MCF 10A (cell line): ENCODE measurements around the gene GRM1. TPM values are rescaled to one million over a fixed set of nuclear protein-coding genes. Genes with fewer than 3 reads are reported as not detected.

Source experiments
- BruUV-seq: library from RNA; stranded (reverse); fragments of 400-500 nt; replicated peaks from 2 replicates; lab custom pipeline; 2021; lab: Mats Ljungman, UMichigan
- CTCF ChIA-PET: fragments of 300-600 bp; sonication (Branson Sonifier 250); formaldehyde crosslinking; extraction: SDS; loops from one replicate; lab custom pipeline; 2021; ENCODE audit warnings: antibody characterized with exemption, inconsistent platforms; lab: Yijun Ruan, JAX
- POLR2A ChIA-PET: fragments of 300-600, 350-650 bp; sonication (Branson Sonifier 250); formaldehyde crosslinking; extraction: SDS; loops from one replicate; lab custom pipeline; 2020; ENCODE audit warnings: antibody characterized with exemption, inconsistent platforms; lab: Yijun Ruan, JAX
- DNase-seq: peaks from one replicate; pipeline ENCODE4 v3.0.0-alpha.2; 2018; ENCODE audit not compliant: unreplicated experiment
- H3K27ac Mint-ChIP-seq: one replicate; pipeline ENCODE4 v1.8.0; 2022; ENCODE audit warnings: mild to moderate bottlenecking, low read depth, mixed read lengths; ENCODE audit not compliant: unreplicated experiment
- H3K27me3 Mint-ChIP-seq: one replicate; pipeline ENCODE4 v1.8.0; 2022; ENCODE audit warnings: mixed read lengths; ENCODE audit not compliant: insufficient read depth, unreplicated experiment
- H3K36me3 Mint-ChIP-seq: one replicate; pipeline ENCODE4 v1.8.0; 2022; ENCODE audit warnings: mild to moderate bottlenecking, moderate library complexity, mixed read lengths; ENCODE audit not compliant: insufficient read depth, unreplicated experiment
- H3K4me1 Mint-ChIP-seq: one replicate; pipeline ENCODE4 v1.8.0; 2022; ENCODE audit warnings: mixed read lengths; ENCODE audit not compliant: insufficient read depth, unreplicated experiment
- H3K4me3 Mint-ChIP-seq: one replicate; pipeline ENCODE4 v1.8.0; 2022; ENCODE audit warnings: mild to moderate bottlenecking, moderate library complexity, mixed read lengths; ENCODE audit not compliant: unreplicated experiment
- H3K9me3 Mint-ChIP-seq: one replicate; pipeline ENCODE4 v1.8.0; 2022; ENCODE audit warnings: mixed read lengths; ENCODE audit not compliant: unreplicated experiment
- CTCF ChIP-seq: fragments of 200-600 bp; IDR thresholded peaks from one replicate; pipeline ENCODE4 v1.8.0; 2022; ENCODE audit warnings: antibody characterized with exemption, mild to moderate bottlenecking; ENCODE audit not compliant: unreplicated experiment
- intact Hi-C: fragments of 100-400 bp; cut with micrococcal nuclease; formaldehyde crosslinking; loops from 2 replicates; pipeline ENCODE4 v1.14.1; 2022
- total RNA-seq: library from RNA; stranded (reverse); gene quantifications from 2 replicates; pipeline ENCODE4 v1.2.3, GENCODE V29; 2022

GRM1 gene
- total RNA-seq, 1 experiment from 2014 or later, result not detected

DNA sequence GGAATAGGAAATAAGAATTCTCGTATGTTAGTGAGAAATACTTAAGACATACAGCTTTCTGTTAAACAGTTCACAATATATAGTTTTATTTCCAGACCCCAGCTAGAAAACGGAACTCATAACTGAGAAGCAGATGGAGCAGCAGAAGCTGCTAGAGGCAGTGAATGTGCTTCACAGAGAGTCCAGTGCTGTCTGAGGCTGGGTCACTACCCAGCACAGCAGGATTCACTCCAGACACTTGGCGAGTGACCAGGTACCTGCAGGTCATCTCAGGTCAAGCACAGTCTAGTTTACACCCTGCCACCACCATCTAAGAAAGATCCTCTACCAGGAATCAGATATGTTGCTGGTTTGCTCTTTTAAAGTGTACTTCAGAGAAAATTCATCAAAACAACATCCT, 271.7 kb downstream of the GRM1 start:
- no peak overlapping the region for H3K27ac Mint-ChIP-seq
- no peak for DNase-seq
- no peaks in the 10 kb centered on the region for H3K4me1 Mint-ChIP-seq
- H3K9me3 Mint-ChIP-seq, result no peaks in the 10 kb centered on the region
- POLR2A ChIA-PET, result no interaction called here
- BruUV-seq, result no TSS peak
- intact Hi-C loops, result no loop called here
- no peaks in the 10 kb centered on the region for H3K27me3 Mint-ChIP-seq
- no peak for TF ChIP-seq CTCF
- H3K36me3 Mint-ChIP-seq, result no peaks in the 10 kb centered on the region
- H3K4me3 Mint-ChIP-seq, result no peak overlapping the region
- CTCF ChIA-PET, result interaction anchor here (0.6 kb wide), 1 partner anchor 357 kb away, joined by 6 read pairs; no protein-coding TSS in a partner anchor

- CTCF ChIA-PET, result no interaction called here
- Mint-ChIP-seq H3K36me3 (no peaks in the 10 kb centered on the region), H3K4me3 (no peak overlapping the region), H3K9me3 (no peaks in the 10 kb centered on the region), H3K27ac (no peak overlapping the region), H3K4me1 (no peaks in the 10 kb centered on the region), H3K27me3 (no peaks in the 10 kb centered on the region)
- DNase-seq, result peak; percentile 18
- intact Hi-C loops, result no loop called here
- BruUV-seq, result no TSS peak
- no peak for TF ChIP-seq CTCF
- POLR2A ChIA-PET, result interaction anchor here (0.6 kb wide), 1 partner anchor 20 kb away, joined by 4 read pairs; no protein-coding TSS in a partner anchor
Observed at GRCh38 chr6:146301764-146302163, 272.9 kb downstream of the GRM1 start.

DNA sequence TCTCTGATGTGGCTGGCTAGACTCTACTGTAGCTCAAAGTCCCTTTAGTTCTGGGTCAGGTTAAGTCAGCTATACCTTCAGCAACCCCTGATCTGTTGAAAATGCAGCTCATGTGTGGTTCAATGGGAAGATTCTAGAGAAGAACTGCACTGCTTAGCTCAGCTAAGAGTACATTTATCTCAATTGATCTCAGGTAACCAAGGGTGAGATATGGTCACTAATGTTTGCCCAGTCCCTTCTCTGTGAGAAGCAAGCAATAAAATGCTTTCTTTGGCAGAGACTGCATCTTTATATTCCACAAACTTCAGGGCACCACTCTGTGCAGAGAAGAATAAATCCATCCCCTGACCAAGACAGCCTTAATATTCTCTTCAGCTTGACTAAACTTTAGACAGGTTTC, 274.1 kb downstream of the GRM1 start:
- H3K4me1 Mint-ChIP-seq, result no peaks in the 10 kb centered on the region
- intact Hi-C loops, result no loop called here
- no peak for DNase-seq
- POLR2A ChIA-PET, result no interaction called here
- H3K36me3 Mint-ChIP-seq, result no peaks in the 10 kb centered on the region
- no peaks in the 10 kb centered on the region for H3K9me3 Mint-ChIP-seq
- CTCF ChIA-PET, result interaction anchor here (0.9 kb wide), 1 partner anchor 1091 kb away, joined by 3 read pairs; no protein-coding TSS in a partner anchor
- no peak overlapping the region for H3K4me3 Mint-ChIP-seq
- no peak overlapping the region for H3K27ac Mint-ChIP-seq
- no peaks in the 10 kb centered on the region for H3K27me3 Mint-ChIP-seq
- TF ChIP-seq CTCF, result no peak
- no TSS peak for BruUV-seq

GRCh38 chr6:146304181-146304580, 275.3 kb downstream of the GRM1 start:
- ChIA-PET CTCF (interaction anchor here (0.9 kb wide), 1 partner anchor 33 kb away, joined by 3 read pairs; no protein-coding TSS in a partner anchor), POLR2A (no interaction called here)
- Mint-ChIP-seq H3K27ac (no peak overlapping the region), H3K36me3 (no peaks in the 10 kb centered on the region), H3K4me1 (no peaks in the 10 kb centered on the region), H3K4me3 (no peak overlapping the region), H3K9me3 (no peaks in the 10 kb centered on the region), H3K27me3 (no peaks in the 10 kb centered on the region)
- BruUV-seq, result no TSS peak
- intact Hi-C loops, result no loop called here
- no peak for DNase-seq
- TF ChIP-seq CTCF, result no peak
